Osteocyte (in vitro differentiated cells): Measurements from ENCODE around the gene PTAR1. TPM values are rescaled to one million over a fixed set of nuclear protein-coding genes. Genes with fewer than 3 reads are reported as not detected.

ENCODE experiments used
- DNase-seq: peaks from one replicate; pipeline ENCODE4 v3.0.0; 2021; ENCODE audit warnings: mixed read lengths; ENCODE audit not compliant: unreplicated experiment; ENCODE audit errors: extremely low spot score
- H3K27ac Mint-ChIP-seq: one replicate; pipeline ENCODE4 v1.8.0; 2021; ENCODE audit warnings: mild to moderate bottlenecking, mixed read lengths; ENCODE audit not compliant: unreplicated experiment
- H3K27me3 Mint-ChIP-seq: one replicate; pipeline ENCODE4 v1.8.0; 2021; ENCODE audit warnings: mixed read lengths; ENCODE audit not compliant: unreplicated experiment
- H3K36me3 Mint-ChIP-seq: one replicate; pipeline ENCODE4 v1.8.0; 2021; ENCODE audit warnings: mixed read lengths; ENCODE audit not compliant: unreplicated experiment
- H3K4me1 Mint-ChIP-seq: one replicate; pipeline ENCODE4 v1.8.0; 2021; ENCODE audit warnings: mixed read lengths; ENCODE audit not compliant: unreplicated experiment
- H3K4me3 Mint-ChIP-seq: one replicate; pipeline ENCODE4 v1.8.0; 2021; ENCODE audit warnings: mild to moderate bottlenecking, moderate library complexity, mixed read lengths; ENCODE audit not compliant: unreplicated experiment
- H3K9me3 Mint-ChIP-seq: one replicate; pipeline ENCODE4 v1.8.0; 2021; ENCODE audit warnings: mixed read lengths; ENCODE audit not compliant: unreplicated experiment
- CTCF ChIP-seq: fragments of 200-600 bp; sonication (generic); IDR thresholded peaks from 2 replicates; pipeline ENCODE4 v1.5.0; 2021; ENCODE audit warnings: antibody characterized with exemption, mild to moderate bottlenecking, moderate library complexity
- total RNA-seq: library from RNA; stranded (reverse); gene quantifications from 2 replicates; pipeline ENCODE4 v1.2.1, GENCODE V29; 2021

Gene PTAR1
- total RNA-seq, 1 donor from 2014 or later: 48.8 TPM

GRCh38 chr9:69667306-69667705 is 92.5 kb downstream of the PTAR1 start:
- no peak for TF ChIP-seq CTCF
- no peaks in the 10 kb centered on the region for H3K27me3 Mint-ChIP-seq
- H3K9me3 Mint-ChIP-seq: no peaks in the 10 kb centered on the region
- no peak for DNase-seq
- no peak overlapping the region for H3K4me3 Mint-ChIP-seq
- H3K27ac Mint-ChIP-seq: no peak overlapping the region
- peaks cover 10% of the 10 kb centered on the region for H3K4me1 Mint-ChIP-seq
- H3K36me3 Mint-ChIP-seq: no peaks in the 10 kb centered on the region

GRCh38 chr9:69660304-69660703 is 99.5 kb downstream of the PTAR1 start:
- peaks cover 14% of the 10 kb centered on the region for H3K4me1 Mint-ChIP-seq
- no peak for DNase-seq
- no peak for TF ChIP-seq CTCF
- H3K36me3 Mint-ChIP-seq: no peaks in the 10 kb centered on the region
- H3K4me3 Mint-ChIP-seq: no peak overlapping the region
- H3K27ac Mint-ChIP-seq: no peak overlapping the region
- no peaks in the 10 kb centered on the region for H3K9me3 Mint-ChIP-seq
- H3K27me3 Mint-ChIP-seq: no peaks in the 10 kb centered on the region

Other genes starting within 250 kb of the PTAR1 start
- gene APBA1, start 87.6 kb downstream of the PTAR1 start, total RNA-seq: 5.1 and 5.2 TPM in 2 replicates
- not detected in 2 replicates for gene CFAP95, start 60.8 kb upstream of the PTAR1 start, total RNA-seq